Pancreas (tissue), 10 donors: ENCODE measurements around the gene MMP26. TPM values are rescaled to one million over a fixed set of nuclear protein-coding genes. Genes with fewer than 3 reads are reported as not detected.

Source experiments
- ATAC-seq, 4 donors: fragments of 200-7000 bp; cut with Tn5 transposase; one replicate each; pipeline versions ENCODE4 v1.8.0 to v1.9.1; 2020; ENCODE audit warnings: mild to moderate bottlenecking in 4 of 4, moderate library complexity in 4 of 4
- DNase-seq, 6 donors: peaks; one replicate each; pipeline ENCODE4 v3.0.0-alpha.2; 2020
- FAIRE-seq: peaks from 2 replicates; lab custom pipeline; 2012; peaks lifted over from hg19 to GRCh38; lab: Jason Lieb, UNC
- H3K27ac ChIP-seq, 4 donors: fragments of 200-600 bp; sonication (generic); 1 replicate in 3 of 4; 2 replicates in 1 of 4; pipeline versions ENCODE4 v1.5.0 to v1.8.0; 2020
- H3K27me3 ChIP-seq, 4 donors: fragments of 200-600 bp; one replicate each; pipeline ENCODE4 v1.8.0; 2021
- H3K36me3 ChIP-seq, 3 donors: fragments of 200-600 bp; sonication (generic) in 1 of 3; one replicate each; pipeline versions ENCODE4 v1.5.0 to v1.8.0; 2020 to 2021
- H3K4me1 ChIP-seq, 3 donors: fragments of 200-600 bp; one replicate each; pipeline ENCODE4 v1.8.0; 2021
- H3K4me3 ChIP-seq, 4 donors: fragments of 200-600 bp; sonication (generic) in 2 of 4; one replicate each; pipeline versions ENCODE4 v1.5.0 to v1.8.0; 2020 to 2021
- H3K9me3 ChIP-seq, 4 donors: fragments of 200-600 bp; one replicate each; pipeline ENCODE4 v1.8.0; 2021
- WGBS, 2 donors: extraction: QIAGEN DNeasy Blood & Tissue Kit; methylation state at CpG; one replicate each; pipeline ENCODE4 v1.1.7; 2013; 5-methylcytosine and 5-hydroxymethylcytosine counted together
- intact Hi-C, 3 donors: fragments of 100-400 bp; cut with DNase I; formaldehyde crosslinking; loops; one replicate each; pipeline versions ENCODE4 v1.11.1 to v1.14.2; 2022
- polyA plus RNA-seq, 2 donors: library from polyadenylated mRNA; stranded (reverse); fragments of 200-250 nt; gene quantifications; one replicate each; pipeline ENCODE4 v1.2.3, GENCODE V29; 2013
- total RNA-seq, 6 donors: library from RNA; stranded (reverse); fragmentation: NEBNext Ultra II Directional in 4 of 6; extraction: Animal tissue kit (Norgen Biotek cat#: 25700) in 4 of 6; gene quantifications; one replicate each; pipeline versions ENCODE4 v1.2.1 to v1.2.4, GENCODE V29; 2021 to 2023
- TF ChIP-seq, protein P1 (sequence below), 4 donors: fragments of 200-600 bp; sonication (generic) in 3 of 4; IDR thresholded peaks; one replicate each; pipeline versions ENCODE4 v1.5.0 to v1.8.0; 2021; ENCODE audit warnings: antibody characterized with exemption in 4 of 4
- donor health status: healthy with polysubstance abuse.
- donor health status: DM: no; HTN: no; CAD: no; lungs with moderate emphysema.
- donor health status: DM: no; HTN: no; CAD: no.
- donor health status: control.
- donor health status: control.
- donor health status: Bipolar disorder and iron deficiency.
- donor health status: DM: yes; HTN: yes; CAD: no.
- donor health status: DM: no; HTN: no; CAD: no.
- donor health status: DM: no; HTN: no; CAD: no.
- donor health status: DM: yes; HTN: yes; CAD: no.

The MMP26 gene
- total and polyA plus RNA-seq, 8 donors, result 0.16 TPM; not detected in 7

GRCh38 chr11:4697585-4697984, 7.0 kb upstream of the MMP26 start, which contains the start of gene OR51E2:
Gene OR51E2 (minus strand): TSS chr11:4697853. CDS start chr11:4682711, 15,142 bp downstream.
- Histone ChIP-seq H3K27me3 (no peaks in the 10 kb centered on the region), H3K9me3 (no peaks in the 10 kb centered on the region), H3K36me3 (no peaks in the 10 kb centered on the region), H3K4me1 (no peaks in the 10 kb centered on the region), H3K27ac (no peak within 1 kb of the TSS), H3K4me3 (no peak within 1 kb of the TSS)
- TF ChIP-seq, protein P1, sequence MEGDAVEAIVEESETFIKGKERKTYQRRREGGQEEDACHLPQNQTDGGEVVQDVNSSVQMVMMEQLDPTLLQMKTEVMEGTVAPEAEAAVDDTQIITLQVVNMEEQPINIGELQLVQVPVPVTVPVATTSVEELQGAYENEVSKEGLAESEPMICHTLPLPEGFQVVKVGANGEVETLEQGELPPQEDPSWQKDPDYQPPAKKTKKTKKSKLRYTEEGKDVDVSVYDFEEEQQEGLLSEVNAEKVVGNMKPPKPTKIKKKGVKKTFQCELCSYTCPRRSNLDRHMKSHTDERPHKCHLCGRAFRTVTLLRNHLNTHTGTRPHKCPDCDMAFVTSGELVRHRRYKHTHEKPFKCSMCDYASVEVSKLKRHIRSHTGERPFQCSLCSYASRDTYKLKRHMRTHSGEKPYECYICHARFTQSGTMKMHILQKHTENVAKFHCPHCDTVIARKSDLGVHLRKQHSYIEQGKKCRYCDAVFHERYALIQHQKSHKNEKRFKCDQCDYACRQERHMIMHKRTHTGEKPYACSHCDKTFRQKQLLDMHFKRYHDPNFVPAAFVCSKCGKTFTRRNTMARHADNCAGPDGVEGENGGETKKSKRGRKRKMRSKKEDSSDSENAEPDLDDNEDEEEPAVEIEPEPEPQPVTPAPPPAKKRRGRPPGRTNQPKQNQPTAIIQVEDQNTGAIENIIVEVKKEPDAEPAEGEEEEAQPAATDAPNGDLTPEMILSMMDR (IDR thresholded peaks at IDR 0.05), result no peak
- intact Hi-C loops, result no loop called here
- DNase-seq (no peak), ATAC-seq (no peak), FAIRE-seq (no peak)
- 76 to 84% methylated on average over 3 of the region's 3 CpGs for WGBS, 2 donors

GRCh38 chr11:4699697-4700435, 4.7 kb upstream of the MMP26 start:
- intact Hi-C loops, result no loop called here

DNA sequence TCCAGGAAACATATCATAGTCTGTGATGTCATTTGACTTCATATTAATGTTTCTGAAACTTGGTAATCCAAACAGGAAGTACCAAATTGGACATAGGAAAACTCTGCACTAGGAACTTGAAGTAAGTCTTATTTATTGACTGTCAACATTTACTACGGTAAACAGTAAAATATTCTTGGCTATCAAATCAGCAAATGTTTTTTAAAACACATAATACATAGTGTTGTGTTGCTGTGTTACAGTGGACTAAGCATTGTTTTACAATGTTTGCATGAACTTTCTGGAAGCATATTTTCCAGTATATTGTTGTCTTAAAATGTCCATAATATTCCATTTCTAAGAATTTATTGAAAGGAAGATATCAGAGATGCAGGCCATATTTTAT, 4.2 kb upstream of the MMP26 start:
- H3K4me1 ChIP-seq, result peaks cover 0 to 7% (median 0%) of the 10 kb centered on the region in 3 donors
- no peaks in the 10 kb centered on the region for H3K36me3 ChIP-seq
- TF ChIP-seq, protein P1 (IDR thresholded peaks at IDR 0.05), result no peak
- intact Hi-C loops, result no loop called here
- 78 to 86% methylated on average over 1 of the region's 1 CpG for WGBS, 2 donors
- H3K27me3 ChIP-seq, result no peaks in the 10 kb centered on the region
- no peak overlapping the region for H3K27ac ChIP-seq
- H3K9me3 ChIP-seq, result no peaks in the 10 kb centered on the region
- no peak for DNase-seq
- no peak for FAIRE-seq
- H3K4me3 ChIP-seq, result no peak overlapping the region
- ATAC-seq, result no peak

More at GRCh38 chr11:4699697-4700435, 4.7 kb upstream of the MMP26 start:
- FAIRE-seq (no peak), ATAC-seq (no peak), DNase-seq (no peak)
- 90 to 97% methylated on average over 3 of the region's 3 CpGs for WGBS, 2 donors
- no peak overlapping the region for H3K27ac ChIP-seq
- no peak overlapping the region for H3K4me3 ChIP-seq
- H3K27me3 ChIP-seq, result no peaks in the 10 kb centered on the region
- H3K36me3 ChIP-seq, result no peaks in the 10 kb centered on the region
- TF ChIP-seq, protein P1 (IDR thresholded peaks at IDR 0.05), result no peak
- H3K4me1 ChIP-seq, result peaks cover 0 to 7% (median 0%) of the 10 kb centered on the region in 3 donors
- no peaks in the 10 kb centered on the region for H3K9me3 ChIP-seq

- Histone ChIP-seq H3K9me3 (no peaks in the 10 kb centered on the region), H3K4me3 (no peak overlapping the region), H3K27ac (no peak overlapping the region), H3K4me1 (peaks cover 0 to 7% (median 0%) of the 10 kb centered on the region in 3 donors), H3K36me3 (no peaks in the 10 kb centered on the region), H3K27me3 (no peaks in the 10 kb centered on the region)
- FAIRE-seq, result no peak
- DNase-seq, result no peak
- TF ChIP-seq, protein P1 (IDR thresholded peaks at IDR 0.05), result no peak
- WGBS, 2 donors, result 68 to 71% methylated on average over 8 of the region's 8 CpGs
- intact Hi-C loops, result no loop called here
- peak in 2 of 4 donors; percentile 24 to 33 for ATAC-seq
Measured at GRCh38 chr11:4704790-4705334, 278 bp downstream of the MMP26 start.

DNA sequence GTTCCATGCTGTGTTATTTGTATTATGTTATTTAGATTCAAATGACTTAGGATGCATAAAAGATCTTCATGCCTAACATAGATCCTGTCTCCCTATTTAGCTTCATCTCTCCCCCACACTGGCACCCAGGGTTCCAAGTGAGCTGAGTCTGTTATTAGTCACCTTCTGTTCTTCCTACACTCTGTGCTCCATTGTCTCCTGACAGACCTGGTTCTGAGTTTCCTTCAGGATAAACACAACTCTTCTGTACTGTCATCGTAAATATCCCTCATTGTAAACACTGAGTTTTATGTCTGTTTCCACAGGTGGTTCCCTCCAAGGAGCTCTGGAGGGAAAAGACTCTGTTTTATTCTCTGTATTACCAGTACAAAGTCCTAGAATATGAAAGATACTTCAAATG, 8.7 kb downstream of the MMP26 start:
- Histone ChIP-seq H3K9me3 (no peaks in the 10 kb centered on the region), H3K27ac (no peak overlapping the region), H3K4me3 (no peak overlapping the region), H3K36me3 (no peaks in the 10 kb centered on the region), H3K4me1 (no peaks in the 10 kb centered on the region), H3K27me3 (no peaks in the 10 kb centered on the region)
- no peak for FAIRE-seq
- intact Hi-C loops, result no loop called here
- no peak for ATAC-seq
- 18 to 31% methylated on average over 1 of the region's 1 CpG for WGBS, 2 donors
- DNase-seq, result no peak
- TF ChIP-seq, protein P1 (IDR thresholded peaks at IDR 0.05), result no peak
